Stimulated activated naive B cell treated with anti-CD40 and anti-IgM and Interleukin-4, amounts not matched to agents 10 μg/mL and 1 μg/mL and 100 μg/mL, for 72 hours (primary cell): ENCODE results near the gene UBASH3B.

Experiments
- ATAC-seq, 2 donors: fragments of 150-1000 bp; cut with Tn5 transposase; replicated peaks; 2 replicates each; pipeline ENCODE4 v1.10.0; 2021; ENCODE audit warnings: moderate library complexity in 1 of 2
- DNase-seq: peaks from one replicate; pipeline ENCODE4 v3.0.0; 2021
- H3K27ac Mint-ChIP-seq: one replicate; pipeline ENCODE4 v1.8.0; 2022; ENCODE audit warnings: mild to moderate bottlenecking, mixed read lengths
- H3K27me3 Mint-ChIP-seq, 2 donors: one replicate each; pipeline ENCODE4 v1.8.0; 2022; ENCODE audit warnings: mixed read lengths in 2 of 2
- H3K36me3 Mint-ChIP-seq, 2 donors: one replicate each; pipeline ENCODE4 v1.8.0; 2022; ENCODE audit warnings: mixed read lengths in 2 of 2, mild to moderate bottlenecking in 1 of 2
- H3K4me1 Mint-ChIP-seq, 2 donors: one replicate each; pipeline ENCODE4 v1.8.0; 2022; ENCODE audit warnings: mixed read lengths in 2 of 2, mild to moderate bottlenecking in 1 of 2
- H3K4me3 Mint-ChIP-seq, 2 donors: one replicate each; pipeline ENCODE4 v1.8.0; 2022; ENCODE audit warnings: mild to moderate bottlenecking in 2 of 2, mixed read lengths in 2 of 2, moderate library complexity in 1 of 2
- H3K9me3 Mint-ChIP-seq, 2 donors: one replicate each; pipeline ENCODE4 v1.8.0; 2022; ENCODE audit warnings: mixed read lengths in 2 of 2, mild to moderate bottlenecking in 1 of 2

UBASH3B gene

DNA sequence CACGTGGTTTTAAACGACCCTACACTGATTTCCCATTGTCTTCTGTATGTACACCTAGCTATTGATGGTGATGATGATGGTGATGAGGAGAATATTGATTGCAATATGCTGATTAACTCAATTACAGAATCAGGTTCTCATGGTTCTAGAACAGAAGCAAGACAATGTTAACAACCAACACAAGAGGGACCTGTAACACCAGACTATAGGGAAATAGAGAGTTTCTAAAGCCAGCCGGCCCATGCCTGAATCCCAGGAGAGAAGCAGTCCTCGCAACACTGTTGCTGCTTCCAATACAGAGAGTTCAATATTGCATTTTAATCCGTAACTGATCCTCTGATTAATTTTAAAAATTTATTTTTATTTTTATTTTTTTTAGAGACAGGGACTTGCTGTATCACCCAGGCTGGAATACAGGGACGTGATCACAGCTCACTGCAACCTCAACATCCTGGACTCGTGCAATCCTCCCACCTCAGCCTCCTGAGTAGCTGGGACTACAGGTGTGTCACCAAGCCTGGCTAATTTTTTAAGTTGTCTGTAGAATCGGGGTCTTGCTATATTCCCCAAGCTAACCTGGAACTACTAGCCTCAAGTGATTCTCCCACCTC lies 22.2 kb upstream of the UBASH3B start:
- DNase-seq: no peak
- ATAC-seq: peak; percentile 79 to 80

GRCh38 chr11:122634501-122634900 lies 21.0 kb upstream of the UBASH3B start:
- Mint-ChIP-seq H3K27ac (no peak overlapping the region), H3K9me3 (no peaks in the 10 kb centered on the region), H3K27me3 (peaks cover 6 to 10% of the 10 kb centered on the region in 2 donors), H3K36me3 (no peaks in the 10 kb centered on the region), H3K4me1 (peaks cover 5 to 7% of the 10 kb centered on the region in 2 donors), H3K4me3 (no peak overlapping the region)
- no peak for DNase-seq
- no peak for ATAC-seq

More for the DNA sequence above, 22.2 kb upstream of the UBASH3B start:
- Mint-ChIP-seq H3K4me1 (peaks cover 8 to 15% of the 10 kb centered on the region in 2 donors), H3K27ac (no peak overlapping the region), H3K36me3 (no peaks in the 10 kb centered on the region), H3K4me3 (no peak overlapping the region), H3K27me3 (peaks cover 6 to 10% of the 10 kb centered on the region in 2 donors), H3K9me3 (no peaks in the 10 kb centered on the region)

- Mint-ChIP-seq H3K27ac (no peak overlapping the region), H3K9me3 (no peaks in the 10 kb centered on the region), H3K4me1 (peaks cover 5 to 7% of the 10 kb centered on the region in 2 donors), H3K36me3 (no peaks in the 10 kb centered on the region), H3K4me3 (no peak overlapping the region), H3K27me3 (peaks cover 3 to 4% of the 10 kb centered on the region in 2 donors)
- peak; percentile 60 to 79 for ATAC-seq
- peak; percentile 10 for DNase-seq
Measured at GRCh38 chr11:122637541-122637940, 18.0 kb upstream of the UBASH3B start.

- Mint-ChIP-seq H3K9me3 (no peaks in the 10 kb centered on the region), H3K4me1 (peaks cover 6 to 10% of the 10 kb centered on the region in 2 donors), H3K4me3 (no peak overlapping the region), H3K27ac (no peak overlapping the region), H3K27me3 (peaks cover 5 to 7% of the 10 kb centered on the region in 2 donors), H3K36me3 (no peaks in the 10 kb centered on the region)
- no peak for ATAC-seq
- DNase-seq: no peak
Measured at GRCh38 chr11:122642472-122642922, 13.0 kb upstream of the UBASH3B start.

- Mint-ChIP-seq H3K27ac (no peak overlapping the region), H3K4me1 (peaks cover 5 to 11% of the 10 kb centered on the region in 2 donors), H3K9me3 (no peaks in the 10 kb centered on the region), H3K27me3 (peaks cover 5 to 7% of the 10 kb centered on the region in 2 donors), H3K4me3 (no peak overlapping the region), H3K36me3 (no peaks in the 10 kb centered on the region)
- ATAC-seq (no peak), DNase-seq (no peak)
Measured at GRCh38 chr11:122642971-122643370, 12.6 kb upstream of the UBASH3B start.

DNA sequence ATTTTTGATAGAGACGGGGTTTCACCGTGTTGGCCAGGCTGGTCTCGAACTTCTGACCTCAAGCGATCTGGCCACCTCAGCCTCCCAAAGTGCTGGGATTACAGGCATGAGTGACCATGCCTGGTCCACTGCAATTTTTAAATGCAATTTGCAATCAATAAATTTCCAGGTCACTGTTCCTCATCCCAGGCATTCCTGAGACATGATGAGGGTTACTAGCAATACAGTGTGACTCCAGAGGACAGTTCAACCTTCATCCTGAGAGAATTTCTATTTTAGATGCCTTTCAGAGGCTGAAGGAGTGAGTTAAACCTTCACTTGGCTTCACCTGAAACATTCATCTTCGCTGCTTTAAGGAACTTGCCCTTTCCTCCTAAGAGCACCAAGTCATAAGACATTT lies 9.7 kb upstream of the UBASH3B start:
- Mint-ChIP-seq H3K9me3 (no peaks in the 10 kb centered on the region), H3K4me3 (no peak overlapping the region), H3K27ac (no peak overlapping the region), H3K36me3 (no peaks in the 10 kb centered on the region), H3K4me1 (peaks cover 5 to 12% of the 10 kb centered on the region in 2 donors), H3K27me3 (peaks cover 9 to 15% of the 10 kb centered on the region in 2 donors)
- no peak for ATAC-seq
- DNase-seq: no peak

GRCh38 chr11:122646549-122647340 lies 8.8 kb upstream of the UBASH3B start:
- H3K4me1 Mint-ChIP-seq: peaks cover 5 to 12% of the 10 kb centered on the region in 2 donors
- peaks cover 14 to 18% of the 10 kb centered on the region in 2 donors for H3K27me3 Mint-ChIP-seq
- H3K36me3 Mint-ChIP-seq: no peaks in the 10 kb centered on the region
- H3K9me3 Mint-ChIP-seq: no peaks in the 10 kb centered on the region
- H3K27ac Mint-ChIP-seq: no peak overlapping the region
- ATAC-seq: no peak
- no peak overlapping the region for H3K4me3 Mint-ChIP-seq
- DNase-seq: no peak

GRCh38 chr11:122647736-122648275 lies 7.7 kb upstream of the UBASH3B start:
- Mint-ChIP-seq H3K4me1 (peaks cover 5 to 12% of the 10 kb centered on the region in 2 donors), H3K36me3 (no peaks in the 10 kb centered on the region), H3K4me3 (no peak overlapping the region), H3K27me3 (peaks cover 7 to 19% of the 10 kb centered on the region in 2 donors), H3K27ac (peak overlapping the region; percentile 47), H3K9me3 (no peaks in the 10 kb centered on the region)
- ATAC-seq: no peak
- no peak for DNase-seq

DNA sequence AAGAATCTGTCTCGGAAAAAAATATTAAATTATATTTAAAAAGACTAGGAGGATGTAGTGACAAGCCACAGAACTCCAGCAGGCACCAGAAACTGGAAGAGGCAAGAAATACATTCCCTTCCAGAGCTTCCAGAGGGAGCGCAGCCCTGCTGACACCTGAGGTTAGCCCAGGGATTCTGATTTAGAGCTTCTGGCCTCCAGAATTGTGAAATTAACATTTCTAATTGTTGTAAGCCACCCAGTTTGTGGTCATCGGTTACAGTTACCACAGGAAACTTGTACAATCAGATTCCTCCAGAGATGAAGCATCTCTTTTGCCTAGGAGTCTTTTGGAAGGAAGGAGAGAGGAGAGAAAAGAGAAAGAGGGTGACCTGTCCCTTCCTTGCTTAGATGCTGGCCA lies 6.4 kb upstream of the UBASH3B start:
- Mint-ChIP-seq H3K9me3 (no peaks in the 10 kb centered on the region), H3K36me3 (no peaks in the 10 kb centered on the region), H3K27ac (no peak overlapping the region), H3K4me1 (peaks cover 5 to 12% of the 10 kb centered on the region in 2 donors), H3K27me3 (peaks cover 6 to 21% of the 10 kb centered on the region in 2 donors), H3K4me3 (no peak overlapping the region)
- ATAC-seq (no peak), DNase-seq (no peak)

DNA sequence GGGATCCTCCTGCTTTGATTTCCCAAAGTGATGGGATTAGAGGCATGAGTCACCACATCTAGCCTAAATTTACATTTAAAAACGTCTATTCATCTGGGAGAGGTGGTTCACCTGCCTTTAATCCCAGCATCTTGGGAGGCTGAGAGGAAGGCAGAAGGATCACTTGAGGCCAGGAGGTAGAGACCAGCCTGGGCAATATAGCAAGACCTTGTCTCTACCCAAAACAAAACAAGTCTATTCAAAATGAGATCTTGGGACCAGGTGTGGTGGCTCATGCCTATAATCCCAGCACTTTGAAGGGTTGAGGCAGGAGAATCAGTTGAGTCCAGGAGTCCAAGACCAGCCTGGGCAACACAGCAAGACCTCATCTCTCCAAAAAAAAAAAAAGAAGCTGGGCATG lies 4.9 kb upstream of the UBASH3B start:
- H3K4me1 Mint-ChIP-seq: peaks cover 12 to 21% of the 10 kb centered on the region in 2 donors
- ATAC-seq (no peak), DNase-seq (no peak)
- H3K36me3 Mint-ChIP-seq: no peaks in the 10 kb centered on the region
- H3K27me3 Mint-ChIP-seq: peaks cover 6 to 25% of the 10 kb centered on the region in 2 donors
- H3K9me3 Mint-ChIP-seq: no peaks in the 10 kb centered on the region
- no peak overlapping the region for H3K4me3 Mint-ChIP-seq
- no peak overlapping the region for H3K27ac Mint-ChIP-seq

- Mint-ChIP-seq H3K9me3 (no peaks in the 10 kb centered on the region), H3K27me3 (peaks cover 6 to 25% of the 10 kb centered on the region in 2 donors), H3K27ac (no peak overlapping the region), H3K4me3 (no peak overlapping the region), H3K4me1 (peaks cover 10 to 24% of the 10 kb centered on the region in 2 donors), H3K36me3 (peaks cover under 1 to 1% of the 10 kb centered on the region in 2 donors)
- ATAC-seq (no peak), DNase-seq (no peak)
Measured at GRCh38 chr11:122652495-122652894, 3.0 kb upstream of the UBASH3B start.

GRCh38 chr11:122653916-122654585 lies 1.5 kb upstream of the UBASH3B start:
- Mint-ChIP-seq H3K27ac (no peak overlapping the region), H3K36me3 (peaks cover 6 to 10% of the 10 kb centered on the region in 2 donors), H3K4me3 (no peak overlapping the region), H3K27me3 (peaks cover 6 to 25% of the 10 kb centered on the region in 2 donors), H3K4me1 (peaks cover 9 to 27% of the 10 kb centered on the region in 2 donors), H3K9me3 (no peaks in the 10 kb centered on the region)
- ATAC-seq: no peak
- DNase-seq: no peak

GRCh38 chr11:122656073-122656630 lies 630 bp downstream of the UBASH3B start:
- H3K27me3 Mint-ChIP-seq: peaks cover 1 to 12% of the 10 kb centered on the region in 2 donors
- H3K36me3 Mint-ChIP-seq: peaks cover 9 to 23% of the 10 kb centered on the region in 2 donors
- DNase-seq (peak; percentile 39), ATAC-seq (peak; percentile 66 to 73)
- peak overlapping the region; percentile 93 for H3K27ac Mint-ChIP-seq
- H3K9me3 Mint-ChIP-seq: no peaks in the 10 kb centered on the region
- H3K4me3 Mint-ChIP-seq: peak overlapping the region; percentile 94 to 98
- peaks cover 20 to 48% of the 10 kb centered on the region in 2 donors for H3K4me1 Mint-ChIP-seq

DNA sequence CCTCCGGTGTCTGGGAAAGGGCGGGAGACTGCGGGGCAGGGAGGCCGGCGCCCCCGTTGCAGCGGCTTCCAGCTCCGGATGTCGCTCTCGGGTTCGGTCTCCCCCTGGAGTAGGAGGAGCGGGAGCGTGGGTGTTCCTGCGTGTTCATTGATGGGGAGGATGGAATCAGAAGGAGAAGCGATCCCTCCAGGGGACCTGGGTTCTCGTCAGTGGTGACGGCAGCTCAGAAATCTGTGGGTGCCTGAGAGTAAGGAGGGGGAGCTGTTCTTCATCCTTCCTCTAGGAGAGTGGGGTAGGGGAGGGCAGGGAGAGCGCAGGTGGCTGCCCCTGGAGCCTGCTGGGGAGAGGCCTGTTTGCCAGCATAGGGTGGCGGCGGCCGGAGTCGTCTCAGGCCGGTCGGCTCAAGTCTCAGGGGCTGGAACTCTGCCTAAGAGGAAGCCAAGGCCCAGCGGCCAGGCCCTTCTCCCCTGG lies 1.1 kb downstream of the UBASH3B start:
- ATAC-seq (peak; percentile 70 to 72), DNase-seq (peak; percentile 75)
- Mint-ChIP-seq H3K27me3 (peaks cover 0 to 12% of the 10 kb centered on the region in 2 donors), H3K4me3 (peak overlapping the region; percentile 94 to 98), H3K4me1 (peaks cover 20 to 49% of the 10 kb centered on the region in 2 donors), H3K27ac (peak overlapping the region; percentile 93), H3K36me3 (peaks cover 9 to 23% of the 10 kb centered on the region in 2 donors), H3K9me3 (no peaks in the 10 kb centered on the region)
